ENCODE measurements around the gene HACD3.

DNA sequence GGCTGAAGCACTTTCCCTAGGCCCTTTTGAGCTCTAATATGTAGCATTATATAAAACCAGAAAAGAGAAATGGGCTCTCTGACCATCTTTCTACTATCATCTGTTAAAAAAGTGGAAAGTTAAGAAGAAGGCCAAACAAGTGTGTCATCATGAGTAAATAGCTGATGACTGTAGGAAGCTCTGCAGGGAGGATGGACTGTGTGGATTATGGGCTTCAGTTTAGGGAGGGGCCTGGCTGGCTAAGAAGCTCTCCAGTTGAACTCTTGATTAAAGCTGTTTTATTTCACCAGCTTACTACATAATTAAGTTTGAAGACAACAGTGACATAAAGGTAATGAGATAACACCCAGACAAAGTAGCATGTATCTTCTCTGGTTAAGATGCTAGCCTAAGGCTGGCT, 50.0 kb downstream of the HACD3 start:
- TF ChIP-seq, protein P1, sequence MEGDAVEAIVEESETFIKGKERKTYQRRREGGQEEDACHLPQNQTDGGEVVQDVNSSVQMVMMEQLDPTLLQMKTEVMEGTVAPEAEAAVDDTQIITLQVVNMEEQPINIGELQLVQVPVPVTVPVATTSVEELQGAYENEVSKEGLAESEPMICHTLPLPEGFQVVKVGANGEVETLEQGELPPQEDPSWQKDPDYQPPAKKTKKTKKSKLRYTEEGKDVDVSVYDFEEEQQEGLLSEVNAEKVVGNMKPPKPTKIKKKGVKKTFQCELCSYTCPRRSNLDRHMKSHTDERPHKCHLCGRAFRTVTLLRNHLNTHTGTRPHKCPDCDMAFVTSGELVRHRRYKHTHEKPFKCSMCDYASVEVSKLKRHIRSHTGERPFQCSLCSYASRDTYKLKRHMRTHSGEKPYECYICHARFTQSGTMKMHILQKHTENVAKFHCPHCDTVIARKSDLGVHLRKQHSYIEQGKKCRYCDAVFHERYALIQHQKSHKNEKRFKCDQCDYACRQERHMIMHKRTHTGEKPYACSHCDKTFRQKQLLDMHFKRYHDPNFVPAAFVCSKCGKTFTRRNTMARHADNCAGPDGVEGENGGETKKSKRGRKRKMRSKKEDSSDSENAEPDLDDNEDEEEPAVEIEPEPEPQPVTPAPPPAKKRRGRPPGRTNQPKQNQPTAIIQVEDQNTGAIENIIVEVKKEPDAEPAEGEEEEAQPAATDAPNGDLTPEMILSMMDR (conservative IDR thresholded peaks at IDR 0.05; ENCODE audit: low read depth, low read length) = no peak
- TF ChIP-seq SMC3 (IDR thresholded peaks at IDR 0.05; ENCODE audit: low read depth, low read length) = no peak
- TF ChIP-seq, protein P2, sequence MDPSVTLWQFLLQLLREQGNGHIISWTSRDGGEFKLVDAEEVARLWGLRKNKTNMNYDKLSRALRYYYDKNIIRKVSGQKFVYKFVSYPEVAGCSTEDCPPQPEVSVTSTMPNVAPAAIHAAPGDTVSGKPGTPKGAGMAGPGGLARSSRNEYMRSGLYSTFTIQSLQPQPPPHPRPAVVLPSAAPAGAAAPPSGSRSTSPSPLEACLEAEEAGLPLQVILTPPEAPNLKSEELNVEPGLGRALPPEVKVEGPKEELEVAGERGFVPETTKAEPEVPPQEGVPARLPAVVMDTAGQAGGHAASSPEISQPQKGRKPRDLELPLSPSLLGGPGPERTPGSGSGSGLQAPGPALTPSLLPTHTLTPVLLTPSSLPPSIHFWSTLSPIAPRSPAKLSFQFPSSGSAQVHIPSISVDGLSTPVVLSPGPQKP (IDR thresholded peaks at IDR 0.05; ENCODE audit: borderline replicate concordance, low read depth, low read length) = no peak

Measured in IMR-90 (cell line).